GM21526 (cell line): Measurements from ENCODE around the gene ASCL2.

ENCODE experiments used
- ATAC-seq: cut with Tn5 transposase; IDR thresholded peaks from one replicate; pipeline ENCODE4 v1.9.1; 2021; ENCODE audit warnings: moderate library complexity; ENCODE audit not compliant: unreplicated experiment, low FRiP score

Gene ASCL2, protein sequence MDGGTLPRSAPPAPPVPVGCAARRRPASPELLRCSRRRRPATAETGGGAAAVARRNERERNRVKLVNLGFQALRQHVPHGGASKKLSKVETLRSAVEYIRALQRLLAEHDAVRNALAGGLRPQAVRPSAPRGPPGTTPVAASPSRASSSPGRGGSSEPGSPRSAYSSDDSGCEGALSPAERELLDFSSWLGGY

DNA sequence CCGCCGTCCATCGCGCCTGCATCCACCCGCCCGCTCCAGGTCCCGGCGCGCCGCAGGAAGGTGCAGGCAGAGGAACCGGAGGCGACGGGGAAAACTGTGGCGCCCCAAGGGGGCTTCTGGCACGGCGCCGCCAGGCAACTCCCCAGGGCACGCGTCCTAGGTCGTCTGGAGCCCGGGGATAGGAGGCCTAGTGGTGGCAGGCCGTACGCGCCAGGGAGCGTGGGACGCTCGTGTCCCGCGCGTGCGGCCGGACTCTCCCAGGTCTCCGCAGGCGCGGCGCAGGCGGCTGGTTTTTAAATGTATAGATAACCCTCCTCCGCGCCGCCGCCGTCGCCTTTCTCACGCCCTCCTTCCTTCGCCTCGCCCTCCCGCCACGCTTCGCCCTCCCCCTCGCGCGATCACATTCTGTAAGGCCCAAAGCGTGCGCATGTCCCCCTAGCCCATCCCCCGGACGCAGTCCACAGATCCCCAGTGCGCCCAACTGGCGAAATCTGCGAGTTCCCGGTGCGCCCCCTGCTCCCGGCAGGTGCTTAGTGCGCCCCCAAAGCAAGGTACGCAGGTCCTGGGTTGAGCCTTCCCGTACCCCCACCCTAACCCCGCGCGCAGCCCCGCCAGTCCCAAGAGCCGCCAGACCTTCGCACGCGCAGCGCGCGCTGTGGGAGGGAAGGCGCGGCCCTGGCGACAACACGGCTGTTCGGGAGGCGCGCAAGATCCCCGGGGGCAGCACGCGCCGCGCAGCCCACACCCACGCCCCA is at the start of gene ASCL2:
ASCL2 (minus strand) TSS at position 267 of the 755 bp plus-strand sequence; CDS start at position 11, 256 bp downstream.
- no peak for ATAC-seq

DNA sequence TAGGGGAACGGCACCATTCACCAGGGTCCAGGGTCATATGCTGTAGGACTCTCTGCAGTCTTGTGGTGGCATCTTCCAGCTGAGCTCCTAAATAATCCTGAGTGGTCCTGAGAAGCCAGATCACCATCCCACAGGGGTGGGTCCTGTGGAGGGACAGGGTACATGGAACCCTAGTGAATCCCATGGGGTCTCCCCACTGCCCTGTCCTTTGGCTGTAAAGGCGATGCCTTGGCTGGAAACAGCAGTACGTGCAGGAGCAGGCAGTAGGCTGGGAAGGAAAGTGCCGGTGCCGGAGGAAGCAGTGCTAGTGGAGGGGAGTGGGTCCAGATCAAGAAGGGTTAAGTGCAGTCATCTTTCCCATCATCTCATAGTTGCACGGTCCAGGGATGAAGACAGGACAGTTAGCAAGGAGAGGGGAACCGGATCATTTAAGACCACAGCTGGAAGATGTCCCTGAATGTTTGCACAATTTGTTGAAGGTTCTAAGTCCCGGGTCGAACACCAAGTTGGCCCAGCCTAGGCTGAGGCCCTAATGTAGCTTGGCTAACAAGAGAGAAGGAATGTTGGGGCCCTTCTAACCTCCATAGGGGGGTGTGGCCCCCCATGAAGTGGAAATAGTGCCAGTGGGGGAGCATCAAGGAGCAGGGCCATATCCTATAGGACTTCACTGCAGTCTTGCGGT is 49.5 kb upstream of the ASCL2 start:
- no peak for ATAC-seq

- ATAC-seq = no peak
Measured at GRCh38 chr11:2318707-2319106, 48.3 kb upstream of the ASCL2 start.

GRCh38 chr11:2318123-2318522 is 47.7 kb upstream of the ASCL2 start:
- ATAC-seq = no peak

GRCh38 chr11:2317354-2318050 is 47.1 kb upstream of the ASCL2 start:
- no peak for ATAC-seq

DNA sequence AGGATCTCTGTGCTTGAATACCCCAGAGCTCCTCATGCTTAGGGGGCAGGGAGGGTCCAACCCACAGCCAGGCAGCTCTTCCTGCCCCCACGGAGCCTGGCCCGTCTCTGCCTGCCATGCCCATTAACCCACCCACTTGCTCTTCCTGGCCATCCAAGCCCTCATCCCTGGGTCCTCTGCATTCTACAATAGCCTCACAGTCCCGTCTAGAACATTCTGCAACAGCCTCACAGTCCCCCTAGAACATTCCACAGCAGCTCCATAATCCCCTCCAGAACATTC is 46.5 kb upstream of the ASCL2 start:
- ATAC-seq = no peak

DNA sequence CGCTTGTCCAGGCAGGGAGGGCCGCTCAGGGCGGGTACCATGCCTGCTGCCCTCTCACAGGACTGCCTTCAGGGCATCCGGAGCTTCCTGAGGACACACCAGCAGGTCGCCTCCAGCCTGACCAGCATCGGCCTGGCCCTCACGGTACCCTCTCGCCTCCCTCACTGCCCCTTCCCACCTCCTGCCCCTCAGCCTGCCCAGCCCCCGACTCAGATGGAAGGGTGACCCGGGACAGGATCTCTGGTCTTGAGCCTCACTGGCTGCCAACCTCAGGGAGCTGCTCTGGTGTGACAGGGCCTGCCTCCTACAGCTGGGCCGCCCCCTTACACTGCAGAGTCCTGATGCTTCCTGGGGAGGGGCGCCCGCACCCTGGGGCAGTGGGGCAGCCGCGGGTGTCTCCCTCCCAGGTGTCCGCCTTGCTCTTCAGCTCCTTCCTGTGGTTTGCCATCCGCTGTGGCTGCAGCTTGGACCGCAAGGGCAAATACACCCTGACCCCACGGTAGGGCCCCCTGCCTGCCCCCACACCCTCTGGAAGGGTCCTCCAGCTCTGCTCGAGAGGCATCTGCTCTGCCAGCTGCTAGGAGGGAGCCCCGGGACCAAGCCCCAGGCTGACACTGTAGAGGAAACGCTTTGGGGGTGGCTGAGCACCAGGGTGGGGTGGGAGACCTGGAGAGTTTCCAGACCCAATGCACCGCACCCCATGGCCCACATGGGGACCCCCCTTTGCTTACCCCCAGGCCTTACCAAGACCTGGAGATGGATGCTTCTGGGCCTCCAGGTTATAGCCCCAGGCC is 46.0 kb upstream of the ASCL2 start:
- ATAC-seq = no peak

DNA sequence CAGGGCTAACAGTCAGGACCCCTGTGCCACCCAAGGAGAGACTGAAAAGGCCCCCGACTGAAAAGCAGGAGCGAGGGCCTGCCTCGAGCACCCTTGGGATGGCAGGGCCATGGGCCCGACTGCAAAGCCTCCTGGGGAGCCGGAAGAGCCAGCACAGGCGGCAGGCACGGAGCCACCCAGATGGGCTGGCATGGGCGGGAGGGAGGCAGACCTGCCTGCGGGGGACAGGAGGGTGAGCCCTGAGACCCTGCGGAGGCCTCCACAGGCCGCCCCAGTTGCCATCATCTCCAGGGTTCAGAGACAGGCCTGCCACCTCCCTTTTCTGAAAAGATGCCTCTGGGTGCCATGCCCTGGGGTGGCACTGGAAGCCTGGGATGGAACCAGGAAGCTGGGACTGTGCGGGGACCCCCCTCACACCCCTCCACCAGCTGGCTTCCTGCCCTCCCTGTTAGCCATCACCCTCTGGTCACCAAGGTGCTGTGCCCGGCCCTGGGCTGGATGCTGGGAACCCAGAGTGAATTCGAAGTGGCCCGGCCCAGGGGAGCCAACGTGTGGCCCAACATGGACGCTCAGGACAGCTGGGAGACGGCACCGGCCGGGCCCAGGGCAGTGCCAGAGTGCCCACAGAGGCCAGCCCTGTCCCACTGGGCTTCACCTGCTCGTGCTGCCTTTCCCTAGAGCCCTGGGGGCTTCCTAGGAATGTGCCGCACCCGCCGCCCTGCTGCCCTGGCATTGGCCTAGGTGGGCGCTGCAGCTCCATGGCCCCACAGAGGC is 45.2 kb upstream of the ASCL2 start:
- no peak for ATAC-seq

DNA sequence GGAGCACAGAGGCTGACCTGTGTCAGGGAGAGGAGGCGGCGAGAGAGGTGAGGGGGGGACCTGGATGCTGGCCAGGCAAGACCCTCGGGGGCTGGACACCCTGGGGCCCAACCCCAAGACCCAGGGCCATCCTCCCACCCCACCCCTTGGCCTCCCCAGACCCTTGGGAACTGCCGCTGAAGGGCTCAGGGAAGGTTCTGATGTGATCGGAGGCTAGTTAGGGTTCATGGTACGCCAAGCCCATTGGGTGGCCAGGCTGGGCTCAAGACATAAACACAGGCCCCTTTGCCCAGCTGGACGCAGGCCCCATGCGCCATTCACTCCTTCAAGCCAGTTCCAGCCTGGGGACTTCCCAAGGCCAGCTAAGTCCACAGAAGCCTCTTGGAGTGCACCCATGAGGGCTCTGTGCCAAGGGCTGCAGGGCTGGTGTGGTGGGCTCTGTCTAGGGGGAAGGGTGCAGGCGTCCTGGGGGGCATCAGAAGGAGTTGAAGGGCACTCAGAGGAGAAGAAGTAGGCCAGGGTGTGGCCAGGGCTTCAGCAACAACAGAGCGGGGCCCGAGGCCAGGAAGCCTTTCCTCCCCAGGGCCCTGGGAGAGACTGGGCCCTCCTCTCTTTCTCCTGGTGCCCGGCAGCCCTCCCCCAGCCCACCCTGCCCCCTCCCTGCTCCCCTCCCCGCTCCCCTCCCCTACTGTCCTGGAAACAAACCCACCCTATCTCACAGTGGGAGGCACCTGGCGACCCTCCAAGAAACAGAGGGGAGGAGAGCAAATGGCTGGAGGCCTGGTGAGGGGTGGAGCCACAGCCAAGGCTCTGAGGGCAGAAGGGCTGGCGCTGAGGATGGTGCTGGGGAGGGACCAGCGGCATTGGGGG is 44.4 kb upstream of the ASCL2 start:
- ATAC-seq = no peak

- no peak for ATAC-seq
Measured at GRCh38 chr11:2314136-2314524, 43.7 kb upstream of the ASCL2 start.

GRCh38 chr11:2313051-2313951 is 42.9 kb upstream of the ASCL2 start:
- no peak for ATAC-seq

DNA sequence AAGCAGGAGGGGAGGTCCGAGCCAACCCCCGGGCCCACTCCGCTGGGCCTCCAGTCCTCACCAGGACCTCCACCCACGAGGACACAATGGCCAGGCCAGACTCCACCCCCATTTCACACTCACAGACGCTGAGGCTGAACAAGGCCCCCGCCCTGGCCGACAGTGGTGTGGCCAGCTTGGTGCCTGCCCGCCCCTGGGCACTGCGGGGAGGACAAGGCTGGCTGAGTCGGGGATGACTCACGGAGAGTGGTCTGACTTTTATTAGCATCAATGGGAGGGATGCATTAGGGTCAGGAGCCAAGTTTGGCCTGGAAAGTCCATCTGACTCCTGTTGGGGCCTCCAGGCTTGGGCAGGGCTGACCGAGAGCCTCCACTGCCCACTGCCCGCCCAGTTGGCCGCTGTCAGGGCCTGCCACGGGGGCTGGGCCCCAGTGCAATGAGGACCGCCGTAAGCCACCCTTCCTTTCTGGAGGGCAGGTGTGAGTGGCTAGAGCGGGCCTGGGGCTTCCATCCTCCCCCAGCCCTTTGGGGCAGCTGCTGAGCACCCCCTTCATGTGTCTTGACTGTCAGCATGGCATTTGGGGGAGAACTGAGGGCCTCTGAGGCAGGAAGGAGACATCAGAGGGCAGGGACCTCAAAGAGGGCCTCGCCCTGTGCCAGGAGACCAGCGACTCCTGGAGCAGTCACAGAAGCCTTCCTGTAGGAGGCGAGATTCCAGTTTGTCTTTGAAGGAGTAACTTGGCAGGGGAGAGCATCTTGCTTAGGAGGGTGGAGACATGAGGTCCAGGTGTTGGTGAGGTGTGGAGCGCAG is 42.0 kb upstream of the ASCL2 start:
- ATAC-seq = no peak

GRCh38 chr11:2311353-2312133 is 41.2 kb upstream of the ASCL2 start:
- no peak for ATAC-seq

DNA sequence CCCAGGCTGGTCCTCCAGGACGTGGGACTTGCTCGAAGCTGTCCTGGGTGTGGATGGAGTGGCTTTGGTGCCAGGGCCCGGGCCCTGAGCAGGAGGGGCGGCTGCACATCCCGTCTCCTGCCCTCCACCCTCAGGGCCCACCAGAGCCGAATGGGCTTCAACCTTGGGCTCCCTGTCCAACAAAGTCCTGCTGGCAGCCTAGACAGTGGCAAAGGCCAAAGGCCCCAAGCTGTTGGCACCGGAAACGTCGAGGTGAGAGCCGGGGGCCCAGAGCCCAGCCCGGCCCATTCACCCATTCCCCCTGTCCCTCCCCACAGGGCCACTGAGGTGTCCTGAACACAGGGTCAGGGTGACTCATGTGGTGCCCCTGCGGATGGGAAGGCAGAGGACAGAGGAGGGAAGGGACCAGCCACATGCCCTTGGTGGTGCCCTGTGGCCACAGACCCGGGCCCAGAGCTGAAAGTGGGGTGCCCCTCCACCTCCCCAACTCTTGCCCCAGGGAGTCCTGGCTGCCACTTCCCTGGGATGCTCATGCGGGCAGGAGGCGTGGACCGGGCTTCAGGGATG is 40.5 kb upstream of the ASCL2 start:
- no peak for ATAC-seq

- no peak for ATAC-seq
Measured at GRCh38 chr11:2310073-2310785, 39.8 kb upstream of the ASCL2 start.
